GM12878 (cell line): ENCODE results near the gene COPS3. TPM values are rescaled to one million over a fixed set of nuclear protein-coding genes. Genes with fewer than 3 reads are reported as not detected.

Source experiments
- ATAC-seq: fragments of 200-7000 bp; cut with Tn5 transposase; 3 replicates; pipeline ENCODE4 v1.9.1; 2020; ENCODE audit warnings: mild to moderate bottlenecking, moderate library complexity
- BruUV-seq: library from RNA; stranded (reverse); fragments of 400-500 nt; replicated peaks from 2 replicates; lab custom pipeline; 2021; lab: Mats Ljungman, UMichigan
- CTCF ChIA-PET: fragments of 300-600 bp; sonication (Branson Sonifier 250); formaldehyde crosslinking; extraction: SDS; loops from one replicate; lab custom pipeline; 2021; ENCODE audit warnings: inconsistent platforms; lab: Yijun Ruan, JAX
- POLR2A ChIA-PET: fragments of 350-600 bp; formaldehyde crosslinking; extraction: SDS; loops from one replicate; lab custom pipeline; 2021; ENCODE audit warnings: inconsistent platforms; lab: Charles Lee
- RAD21 ChIA-PET: fragments of 300-600 bp; sonication (Branson Sonifier 250); formaldehyde crosslinking; loops from one replicate; lab custom pipeline; 2023; ENCODE audit warnings: antibody characterized with exemption; ENCODE audit not compliant: unreplicated experiment; lab: Charles Lee
- SMC1A ChIA-PET: fragments of 300-600 bp; sonication (Branson Sonifier 250); formaldehyde crosslinking; loops from one replicate; lab custom pipeline; 2023; ENCODE audit not compliant: unreplicated experiment, uncharacterized antibody; lab: Charles Lee
- DNase-seq: peaks from one replicate; pipeline ENCODE4 v3.0.0-alpha.2; 2011; ENCODE audit warnings: low read depth, low spot score
- FAIRE-seq: peaks from 3 replicates; lab custom pipeline; 2011; peaks lifted over from hg19 to GRCh38; lab: Jason Lieb, UNC
- H2AFZ ChIP-seq: 2 replicates; pipeline ENCODE4 v1.6.0; 2011; ENCODE audit warnings: low read depth, low read length, control low read depth; ENCODE audit not compliant: control insufficient read depth
- H3K27ac ChIP-seq: 2 replicates; pipeline ENCODE4 v1.5.1; 2011; ENCODE audit warnings: control low read depth; ENCODE audit not compliant: control insufficient read depth, insufficient read depth
- H3K27me3 ChIP-seq, 2 experiments: replicated peaks in 1 of 2; 2 replicates each; pipeline versions ENCODE4 v1.6.0 to v1.6.1; 2011; ENCODE audit warnings: low read length in 1 of 2; ENCODE audit not compliant: control insufficient read depth in 2 of 2, insufficient read depth in 2 of 2
- H3K36me3 ChIP-seq, 2 experiments: 2 replicates each; pipeline ENCODE4 v1.5.1; 2011; ENCODE audit warnings: low read length in 1 of 2; ENCODE audit not compliant: control insufficient read depth in 2 of 2, insufficient read depth in 2 of 2
- H3K4me1 ChIP-seq: 2 replicates; pipeline ENCODE4 v1.6.1; 2011; ENCODE audit warnings: mild to moderate bottlenecking, low read length, moderate library complexity, mixed read lengths; ENCODE audit not compliant: control insufficient read depth, insufficient read depth
- H3K4me2 ChIP-seq: 2 replicates; pipeline ENCODE4 v1.6.0; 2011; ENCODE audit warnings: control low read depth; ENCODE audit not compliant: control insufficient read depth, insufficient read depth
- H3K4me3 ChIP-seq: fragments of 200-600 bp; sonication (generic); 2 replicates; pipeline ENCODE4 v1.5.1; 2016
- H3K79me2 ChIP-seq: 2 replicates; pipeline ENCODE4 v1.6.0; 2011; ENCODE audit warnings: low read length; ENCODE audit not compliant: control insufficient read depth, insufficient read depth
- H3K9ac ChIP-seq: 2 replicates; pipeline ENCODE4 v1.8.0; 2011; ENCODE audit warnings: low read length, control low read depth, mixed read lengths; ENCODE audit not compliant: control insufficient read depth, insufficient read depth
- H3K9me3 ChIP-seq: replicated peaks from 3 replicates; pipeline ENCODE4 v1.5.1; 2011; ENCODE audit warnings: mild to moderate bottlenecking, low read length; ENCODE audit not compliant: control insufficient read depth, insufficient read depth
- H4K20me1 ChIP-seq: 2 replicates; pipeline ENCODE4 v1.6.0; 2011; ENCODE audit not compliant: control insufficient read depth, insufficient read depth
- CBX3 ChIP-seq: fragments of 200-600 bp; sonication (generic); IDR thresholded peaks from 2 replicates; pipeline ENCODE4 v1.6.1; 2016; ENCODE audit warnings: low read depth, borderline replicate concordance
- CHD1 ChIP-seq: IDR thresholded peaks from 2 replicates; pipeline ENCODE4 v1.6.1; 2012; ENCODE audit warnings: low read depth, low read length, improper control_type of control experiment
- EGR1 ChIP-seq, 2 experiments: IDR thresholded peaks; 1 replicate in 1 of 2; 2 replicates in 1 of 2; pipeline ENCODE4 v1.6.1; 2011 to 2012; ENCODE audit warnings: low read depth in 2 of 2, low read length in 2 of 2, borderline replicate concordance in 1 of 2, mild to moderate bottlenecking in 1 of 2, moderate library complexity in 1 of 2
- HCFC1 ChIP-seq: fragments of 150-350 bp; IDR thresholded peaks from 2 replicates; pipeline ENCODE4 v1.6.1; 2014; ENCODE audit warnings: low read length
- LARP7 ChIP-seq: fragments of 450-650 bp; IDR thresholded peaks from 2 replicates; pipeline ENCODE4 v1.6.1; 2017; ENCODE audit warnings: mild to moderate bottlenecking
- MTA3 ChIP-seq: IDR thresholded peaks from 2 replicates; pipeline ENCODE4 v1.6.1; 2012; ENCODE audit warnings: low read length, inconsistent platforms, borderline replicate concordance
- NFYB ChIP-seq: IDR thresholded peaks from 2 replicates; pipeline ENCODE4 v1.6.1; 2011; ENCODE audit warnings: low read depth, mild to moderate bottlenecking, low read length, improper control_type of control experiment, moderate library complexity; ENCODE audit not compliant: insufficient read depth
- SIX5 ChIP-seq: IDR thresholded peaks from 2 replicates; pipeline ENCODE4 v1.6.1; 2011; ENCODE audit warnings: mild to moderate bottlenecking, low read depth, low read length, moderate library complexity; ENCODE audit not compliant: severe bottlenecking
- STAT1 ChIP-seq: fragments of 450-650 bp; conservative IDR thresholded peaks from 2 replicates; pipeline ENCODE4 v1.6.1; 2014; ENCODE audit warnings: antibody characterized with exemption, mild to moderate bottlenecking
- SUPT20H ChIP-seq: IDR thresholded peaks from 2 replicates; pipeline ENCODE4 v1.6.1; 2011; ENCODE audit warnings: low read depth, mild to moderate bottlenecking, low read length, moderate library complexity, borderline replicate concordance; ENCODE audit not compliant: control insufficient read depth
- TCF3 ChIP-seq: IDR thresholded peaks from 2 replicates; pipeline ENCODE4 v1.6.1; 2012; ENCODE audit warnings: low read depth, mild to moderate bottlenecking, low read length, borderline replicate concordance; ENCODE audit not compliant: insufficient read depth
- WGBS: methylation state at CpG from one replicate; pipeline ENCODE4 v1.1.6; 2016; ENCODE audit warnings: low lambda C conversion rate; ENCODE audit not compliant: insufficient replicate concordance, insufficient coverage; ENCODE audit errors: missing lambda C conversion rate; 5-methylcytosine and 5-hydroxymethylcytosine counted together
- in situ Hi-C: fragments of 300-500 bp; cut with MboI; formaldehyde crosslinking; loops from 9 replicates; pipeline ENCODE4 v1.14.3; 2018; ENCODE audit warnings: mixed read lengths
- intact Hi-C: fragments of 100-400 bp; cut with micrococcal nuclease; formaldehyde crosslinking; loops from one replicate; pipeline ENCODE4 v1.14.2; 2022; ENCODE audit not compliant: unreplicated experiment
- polyA plus RNA-seq, 11 experiments: library from polyadenylated mRNA; depleted of rRNA in 4 of 11; unstranded in 6 of 11; stranded (reverse) in 5 of 11; fragments of >200 nt; fragmentation: Nextera tagmentation in 4 of 11; fragmentation: Illumina TruSeq in 1 of 11; extraction: Ambion mirVana in 4 of 11; extraction: Trizol in 1 of 11; gene quantifications; 1 replicate in 1 of 11; 2 replicates in 10 of 11; pipeline versions ENCODE4 v1.2.1 to v1.2.3, GENCODE V29; 2011 to 2016; ENCODE audit warnings: inconsistent platforms in 2 of 11, missing spikeins in 2 of 11, low read depth in 1 of 11
- total RNA-seq, 4 experiments: library from RNA; depleted of rRNA in 3 of 4; stranded (reverse); fragments of >200 nt in 3 of 4; fragmentation: Illumina TruSeq in 1 of 4; extraction: Trizol in 1 of 4; gene quantifications; 2 replicates each; pipeline versions ENCODE4 v1.2.1 to v1.2.3, GENCODE V29; 2013 to 2021
- TF ChIP-seq, protein P1 (sequence below): fragments of 450-650 bp; conservative IDR thresholded peaks from 2 replicates; pipeline ENCODE4 v1.6.1; 2017; ENCODE audit warnings: mild to moderate bottlenecking, moderate library complexity

Gene COPS3
- total and polyA plus RNA-seq, 10 of the 15 experiments (the other 5 are each of a cell fraction or from before 2014, with no cell fraction given) = 99.7 to 187 (median 133) TPM

DNA sequence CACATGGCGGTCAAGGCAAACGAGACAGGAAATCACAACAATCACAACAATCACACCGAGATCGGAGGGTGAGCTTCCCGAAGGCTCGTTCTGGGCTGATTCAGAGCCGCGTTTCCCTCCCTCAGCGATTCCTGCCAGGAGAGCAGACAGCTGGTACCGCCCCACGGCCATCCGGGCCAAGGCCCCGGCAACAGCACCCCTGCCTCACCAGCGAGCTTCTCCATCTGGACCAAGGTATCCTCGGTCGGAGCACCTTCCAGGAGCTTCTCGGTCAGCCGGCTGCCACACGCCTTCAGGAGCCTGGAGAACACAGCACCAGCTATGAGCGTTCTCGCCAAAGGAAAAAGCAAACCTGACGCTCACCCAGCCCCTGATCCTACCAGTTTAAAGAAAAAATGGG is 59.7 kb downstream of the COPS3 start:
- SMC1A ChIA-PET = interaction anchor here (0.6 kb wide), 1 partner anchor 42 kb away, joined by 3 read pairs; no protein-coding TSS in a partner anchor
- ATAC-seq = no peak
- RAD21 ChIA-PET = no interaction called here

More for the DNA sequence above, 59.7 kb downstream of the COPS3 start:
- Histone ChIP-seq H3K27me3 (no peaks in the 10 kb centered on the region), H3K79me2 (no peaks in the 10 kb centered on the region), H3K9ac (no peak overlapping the region), H2AFZ (no peak overlapping the region), H3K4me1 (no peaks in the 10 kb centered on the region), H3K36me3 (peaks cover 22 to 26% of the 10 kb centered on the region in 2 experiments), H4K20me1 (no peaks in the 10 kb centered on the region), H3K4me3 (no peak overlapping the region), H3K27ac (no peak overlapping the region), H3K9me3 (no peaks in the 10 kb centered on the region), H3K4me2 (no peak overlapping the region)
- FAIRE-seq (no peak), DNase-seq (no peak)
- intact Hi-C loops = no loop called here
- ChIA-PET POLR2A (no interaction called here), CTCF (no interaction called here)
- in situ Hi-C loops = no loop called here
- BruUV-seq = no TSS peak
- no peak for TF ChIP-seq CHD1
- no peak for TF ChIP-seq SUPT20H
- TF ChIP-seq STAT1 = no peak
- TF ChIP-seq NFYB = no peak
- no peak for TF ChIP-seq CBX3
- no peak for TF ChIP-seq MTA3
- no peak for TF ChIP-seq HCFC1
- no peak for TF ChIP-seq TCF3
- no peak for TF ChIP-seq SIX5
- TF ChIP-seq LARP7 = no peak
- TF ChIP-seq, protein P1, sequence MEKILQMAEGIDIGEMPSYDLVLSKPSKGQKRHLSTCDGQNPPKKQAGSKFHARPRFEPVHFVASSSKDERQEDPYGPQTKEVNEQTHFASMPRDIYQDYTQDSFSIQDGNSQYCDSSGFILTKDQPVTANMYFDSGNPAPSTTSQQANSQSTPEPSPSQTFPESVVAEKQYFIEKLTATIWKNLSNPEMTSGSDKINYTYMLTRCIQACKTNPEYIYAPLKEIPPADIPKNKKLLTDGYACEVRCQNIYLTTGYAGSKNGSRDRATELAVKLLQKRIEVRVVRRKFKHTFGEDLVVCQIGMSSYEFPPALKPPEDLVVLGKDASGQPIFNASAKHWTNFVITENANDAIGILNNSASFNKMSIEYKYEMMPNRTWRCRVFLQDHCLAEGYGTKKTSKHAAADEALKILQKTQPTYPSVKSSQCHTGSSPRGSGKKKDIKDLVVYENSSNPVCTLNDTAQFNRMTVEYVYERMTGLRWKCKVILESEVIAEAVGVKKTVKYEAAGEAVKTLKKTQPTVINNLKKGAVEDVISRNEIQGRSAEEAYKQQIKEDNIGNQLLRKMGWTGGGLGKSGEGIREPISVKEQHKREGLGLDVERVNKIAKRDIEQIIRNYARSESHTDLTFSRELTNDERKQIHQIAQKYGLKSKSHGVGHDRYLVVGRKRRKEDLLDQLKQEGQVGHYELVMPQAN = no peak
- no peak for TF ChIP-seq EGR1 (IDR thresholded peaks at IDR 0.05; ENCODE audit: borderline replicate concordance in 1 of 2, low read depth in 2 of 2, low read length in 2 of 2)
- WGBS = 97% methylated on average over 17 of the region's 22 CpGs
